NCI-H1436 treated with DMSO at 0.1 percent for 48 hours (cell line): ENCODE data around the gene FBXO38.

Source experiments
- DNase-seq: peaks from one replicate; lab custom pipeline; 2025; lab: John Stamatoyannopoulos, UW

Gene FBXO38, protein sequence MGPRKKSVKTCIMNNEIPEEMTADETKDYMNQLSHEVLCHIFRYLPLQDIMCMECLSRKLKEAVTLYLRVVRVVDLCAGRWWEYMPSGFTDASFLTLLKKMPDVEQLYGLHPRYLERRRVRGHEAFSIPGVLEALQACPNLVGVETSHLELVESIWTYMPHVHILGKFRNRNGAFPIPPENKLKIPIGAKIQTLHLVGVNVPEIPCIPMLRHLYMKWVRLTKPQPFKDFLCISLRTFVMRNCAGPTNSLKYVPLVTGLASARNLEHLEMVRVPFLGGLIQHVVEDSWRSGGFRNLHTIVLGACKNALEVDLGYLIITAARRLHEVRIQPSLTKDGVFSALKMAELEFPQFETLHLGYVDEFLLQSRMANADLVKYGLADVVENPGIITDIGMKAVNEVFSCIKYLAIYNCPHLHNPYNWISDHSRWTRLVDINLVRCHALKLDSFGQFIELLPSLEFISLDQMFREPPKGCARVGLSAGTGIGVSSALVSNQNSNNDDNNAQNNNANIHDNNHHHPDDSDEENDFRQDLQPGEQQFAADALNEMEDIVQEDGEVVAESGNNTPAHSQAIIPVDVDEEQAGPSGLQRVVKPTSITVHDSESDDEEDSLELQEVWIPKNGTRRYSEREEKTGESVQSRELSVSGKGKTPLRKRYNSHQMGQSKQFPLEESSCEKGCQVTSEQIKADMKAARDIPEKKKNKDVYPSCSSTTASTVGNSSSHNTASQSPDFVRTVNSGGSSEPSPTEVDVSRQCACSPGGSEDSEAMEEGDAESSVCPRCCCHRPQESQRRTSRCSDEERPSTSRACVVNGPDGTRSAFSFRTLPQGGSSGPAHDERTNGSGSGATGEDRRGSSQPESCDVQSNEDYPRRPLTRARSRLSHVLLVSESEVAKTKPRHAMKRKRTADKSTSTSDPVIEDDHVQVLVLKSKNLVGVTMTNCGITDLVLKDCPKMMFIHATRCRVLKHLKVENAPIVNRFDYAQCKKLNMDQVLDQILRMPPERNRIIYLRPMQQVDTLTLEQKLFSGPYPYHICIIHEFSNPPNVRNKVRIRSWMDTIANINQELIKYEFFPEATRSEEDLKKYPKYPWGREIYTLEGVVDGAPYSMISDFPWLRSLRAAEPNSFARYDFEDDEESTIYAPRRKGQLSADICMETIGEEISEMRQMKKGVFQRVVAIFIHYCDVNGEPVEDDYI

DNA sequence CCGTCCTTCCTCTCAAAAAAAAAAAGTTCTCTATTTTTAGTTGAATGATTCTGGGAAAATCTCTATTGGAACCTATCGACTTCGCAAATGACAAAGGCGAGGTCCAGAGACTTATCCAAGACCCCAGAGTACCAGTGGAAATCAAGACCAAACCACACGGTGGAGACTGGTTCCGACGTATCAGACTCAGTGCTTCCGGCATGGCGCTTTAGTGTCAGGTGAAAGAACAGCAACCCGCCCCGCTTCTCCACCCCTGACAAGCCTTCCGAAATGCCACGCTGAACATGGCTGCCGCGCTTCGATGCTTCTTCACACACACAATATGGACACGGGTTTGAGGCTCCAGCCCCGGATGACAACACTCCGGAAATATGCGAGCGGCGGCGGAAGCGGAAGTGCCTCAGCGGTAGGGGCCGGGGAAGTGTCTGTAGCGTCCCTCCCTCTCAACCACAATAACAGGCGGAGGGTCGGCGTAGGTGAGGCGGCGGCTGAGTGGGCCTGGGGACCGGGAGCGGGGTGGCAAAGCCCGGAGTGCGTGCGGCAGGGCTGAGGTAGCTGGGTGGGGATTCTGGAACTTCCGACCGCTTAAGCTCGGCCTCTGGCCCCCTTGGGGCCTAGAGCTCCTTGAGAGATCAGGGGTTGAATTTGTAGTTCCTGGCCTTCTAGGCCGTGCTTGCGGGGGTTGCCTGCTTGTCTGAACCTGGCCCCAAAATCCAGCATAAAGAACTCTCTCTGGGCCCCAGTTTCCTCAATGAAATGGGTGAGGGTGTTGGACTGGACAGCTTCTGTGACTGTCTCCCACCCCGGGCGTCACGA lies at the start of gene FBXO38:
Gene FBXO38, plus strand, starts transcription at position 395 of the 816 bp plus-strand sequence. CDS start 10,819 bp downstream, outside the sequence.
- peak; percentile 88 for DNase-seq

DNA sequence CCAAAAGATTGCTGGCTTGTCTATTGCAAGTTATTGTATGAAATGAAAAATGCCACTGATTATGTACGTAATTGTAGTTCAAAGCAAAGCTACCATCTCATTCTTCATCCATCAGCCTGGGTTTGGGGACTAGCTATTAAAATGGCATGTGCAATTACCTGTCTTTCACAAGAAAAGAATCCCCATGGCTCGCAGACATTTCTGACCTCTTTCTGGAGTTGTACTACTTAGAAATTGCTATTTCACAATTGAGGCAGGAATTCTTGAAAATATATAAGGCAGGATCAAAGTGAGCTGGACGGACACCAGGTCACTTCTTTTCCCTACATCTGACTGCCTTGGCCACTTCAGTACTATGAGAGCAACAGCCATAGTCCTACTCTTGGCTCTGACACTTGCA lies 48.5 kb upstream of the FBXO38 start, which contains the start of gene SPINK9:
Gene SPINK9, plus strand, starts transcription at position 301 of the 400 bp plus-strand sequence. Its CDS starts 55 bp downstream, at position 356.
- no peak for DNase-seq

DNA sequence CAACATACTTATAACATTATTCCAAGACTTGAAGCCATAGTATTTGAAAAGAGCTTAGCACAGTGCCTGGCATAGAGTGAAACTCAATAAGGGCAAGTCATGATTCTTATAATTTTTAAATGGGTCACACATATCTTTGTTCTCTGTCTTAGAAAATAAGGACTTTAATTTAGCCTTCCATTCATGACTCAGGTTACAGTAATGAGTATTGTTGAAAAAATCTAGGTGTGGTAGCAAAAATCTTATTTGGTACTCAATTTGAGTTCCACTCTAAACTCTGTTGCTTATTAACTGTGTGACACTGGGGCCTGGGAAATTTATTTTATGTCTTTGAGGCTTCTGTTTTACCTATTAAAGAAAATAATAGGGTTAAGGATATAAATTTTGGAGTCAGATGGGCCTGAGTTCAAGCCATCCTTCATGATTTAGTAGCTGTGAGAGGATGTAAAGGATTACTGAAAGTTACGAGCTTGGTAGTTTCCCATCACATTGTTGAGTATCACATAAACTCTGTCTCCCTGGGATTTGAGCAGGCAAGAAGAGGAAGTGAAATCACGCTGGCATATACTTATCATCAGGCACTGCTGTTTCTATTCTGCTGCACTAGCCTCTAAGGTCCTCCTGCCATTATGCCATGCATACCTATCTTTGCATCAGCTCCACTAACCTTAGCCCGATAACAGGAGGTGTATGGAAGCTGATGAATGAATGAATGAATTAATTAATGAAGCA lies 46.9 kb upstream of the FBXO38 start:
- no peak for DNase-seq

DNA sequence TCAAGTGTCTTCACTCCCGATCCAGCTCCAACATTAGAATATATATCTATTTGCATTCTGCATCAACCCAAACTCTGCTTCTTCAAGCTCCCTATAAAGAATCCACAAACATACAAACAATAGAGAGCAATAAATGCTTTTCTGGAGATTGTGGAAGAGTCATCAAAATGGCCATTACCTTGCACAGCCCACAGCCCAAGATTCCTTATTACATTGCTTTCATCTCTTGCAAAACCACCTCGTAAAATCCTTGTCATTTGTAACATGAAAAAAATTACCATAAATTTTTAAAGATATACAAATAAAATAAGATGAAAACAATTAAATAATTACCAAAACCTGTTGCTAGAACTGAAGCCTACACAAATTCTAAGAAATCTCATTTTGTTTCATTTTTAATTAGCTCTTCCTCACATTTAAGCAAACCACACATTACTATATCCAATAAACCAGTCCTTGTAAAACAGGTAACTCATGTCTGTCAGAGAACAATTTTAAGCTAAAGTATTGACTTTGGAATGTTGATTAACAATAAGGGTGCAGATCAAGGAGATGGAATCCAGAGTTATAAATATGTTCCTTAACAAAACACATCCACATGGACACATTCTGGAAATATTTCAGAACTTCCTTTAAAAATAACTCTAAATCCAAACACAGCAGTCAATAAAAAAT lies 41.2 kb upstream of the FBXO38 start:
- no peak for DNase-seq

DNA sequence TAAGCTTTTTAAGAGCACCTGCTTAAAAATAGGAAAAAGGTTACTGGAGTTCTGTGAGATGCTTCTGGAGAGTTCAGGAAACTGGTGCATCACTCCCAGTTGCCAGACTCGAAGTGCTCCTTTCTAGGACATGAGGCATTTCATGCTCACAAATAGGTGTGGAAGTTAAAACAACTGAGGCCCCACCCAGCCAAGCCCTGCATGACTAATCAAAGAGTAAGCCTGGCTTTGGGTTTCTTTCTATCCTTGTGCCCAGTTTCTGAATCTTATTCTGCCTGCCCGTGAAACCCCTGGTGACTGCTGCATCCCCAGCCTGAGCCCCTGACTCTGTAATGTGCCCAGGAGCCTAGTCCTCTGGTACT lies 40.7 kb upstream of the FBXO38 start:
- no peak for DNase-seq

DNA sequence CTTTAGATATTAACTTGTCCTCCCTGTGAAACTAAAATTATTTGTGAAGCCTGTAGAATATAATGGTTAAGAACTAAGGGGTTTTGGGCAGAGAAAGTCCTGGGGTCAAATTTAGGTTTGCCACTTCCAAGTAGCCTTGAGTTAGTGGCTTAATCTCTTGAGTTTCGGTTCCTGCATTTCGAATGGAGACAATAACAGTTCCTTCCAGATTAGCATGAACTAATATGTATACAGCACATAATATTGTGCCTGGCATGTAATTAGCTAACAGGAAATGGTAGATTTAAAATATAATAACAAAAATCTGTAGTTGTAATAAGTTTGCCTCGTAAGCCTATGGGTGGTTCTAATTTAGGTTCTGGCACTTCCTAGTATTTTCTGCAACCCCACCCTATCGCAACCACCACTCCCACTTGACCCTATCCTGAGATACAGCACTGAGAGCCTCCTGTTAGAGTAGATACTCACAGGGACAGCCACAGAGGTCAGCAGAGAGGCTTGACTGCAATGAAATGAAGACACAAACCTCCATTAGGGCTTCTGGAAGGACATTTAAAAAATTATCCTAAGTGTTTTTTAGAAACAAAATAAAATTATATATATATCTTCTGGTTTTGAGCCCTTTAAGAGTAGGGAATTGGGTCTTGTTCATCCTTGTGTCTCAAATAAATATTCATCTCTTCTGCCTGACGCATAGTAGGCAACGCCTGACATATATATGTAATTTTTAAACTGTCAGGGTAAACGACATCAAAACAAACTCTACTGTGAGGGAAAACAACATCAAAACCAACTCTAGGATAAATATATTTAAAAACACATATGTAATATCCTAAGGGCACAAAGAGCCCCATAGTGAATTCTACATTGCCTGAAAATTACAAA lies 39.9 kb upstream of the FBXO38 start:
- no peak for DNase-seq

DNA sequence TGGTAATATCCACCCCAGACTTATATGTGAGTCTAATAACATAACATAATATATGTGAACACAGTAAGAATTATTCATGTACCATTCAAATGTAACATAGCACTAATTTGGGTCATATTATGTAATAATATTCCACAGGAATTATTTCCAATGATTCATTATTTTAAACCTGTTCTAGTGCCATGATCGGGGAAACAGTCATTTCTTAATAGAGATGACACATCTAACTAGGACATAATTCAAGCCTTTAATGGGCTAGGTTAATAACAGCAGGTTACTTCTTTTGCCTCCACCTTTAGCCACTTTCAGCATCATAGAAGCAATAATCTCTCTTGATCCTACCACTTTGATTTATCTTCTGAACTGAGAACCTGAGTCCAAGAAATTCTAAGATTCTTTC lies 36.1 kb upstream of the FBXO38 start:
- DNase-seq, result no peak

DNA sequence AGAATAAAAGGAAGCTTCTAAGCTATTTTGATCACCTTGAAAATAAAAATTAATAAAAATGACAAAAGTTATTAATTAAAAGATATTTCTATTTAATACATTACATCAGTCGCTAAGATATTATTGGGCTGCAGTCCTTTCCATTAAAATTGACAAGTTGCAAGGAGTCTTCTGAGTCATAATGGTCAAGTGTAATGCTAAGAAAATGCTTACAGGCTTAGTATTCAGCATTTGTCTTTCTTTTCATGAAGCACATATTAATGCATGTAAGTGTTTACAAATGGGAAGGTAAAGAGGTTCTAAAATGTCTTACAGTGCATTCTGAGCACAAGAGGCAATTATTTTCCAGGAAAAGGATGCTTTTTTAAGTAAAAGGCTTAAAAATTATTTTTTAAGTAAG lies 31.1 kb upstream of the FBXO38 start:
- DNase-seq, result no peak

DNA sequence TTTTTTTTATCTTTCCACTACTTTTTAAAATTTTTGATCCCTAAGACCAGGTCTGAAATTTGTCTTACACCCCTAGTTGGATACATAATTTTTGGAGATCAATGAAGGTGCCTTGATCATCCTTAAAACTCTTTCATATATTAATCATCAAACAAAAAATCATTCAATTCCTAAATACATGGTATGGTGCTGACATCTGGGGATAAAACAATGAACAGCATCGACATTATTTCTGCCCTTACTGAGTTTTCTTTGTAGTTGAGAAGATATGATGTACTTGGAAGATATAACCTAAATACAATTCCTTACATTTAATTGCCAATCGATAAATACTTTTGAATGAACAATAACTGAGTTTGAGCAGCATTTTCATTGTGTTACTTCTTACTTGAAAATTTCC lies 30.1 kb upstream of the FBXO38 start:
- no peak for DNase-seq

DNA sequence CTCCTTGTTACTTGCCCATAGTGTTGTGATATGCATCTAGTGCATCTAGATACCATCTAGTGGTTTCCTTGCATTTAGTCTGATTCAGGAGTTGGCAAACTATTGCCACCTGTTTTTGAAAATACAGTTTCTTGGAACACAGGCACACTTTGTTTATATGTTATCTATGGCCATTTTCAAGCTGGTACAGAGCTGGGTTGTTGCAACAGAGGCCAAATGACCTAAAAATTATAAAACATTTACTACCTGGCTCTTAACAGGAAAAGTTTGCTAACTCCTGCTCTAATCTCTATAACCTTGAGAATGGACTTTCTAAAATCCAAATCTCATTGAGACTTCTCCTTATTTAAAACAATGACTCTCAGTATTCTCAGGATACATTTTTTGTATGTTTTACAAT lies 19.4 kb upstream of the FBXO38 start:
- DNase-seq, result no peak

DNA sequence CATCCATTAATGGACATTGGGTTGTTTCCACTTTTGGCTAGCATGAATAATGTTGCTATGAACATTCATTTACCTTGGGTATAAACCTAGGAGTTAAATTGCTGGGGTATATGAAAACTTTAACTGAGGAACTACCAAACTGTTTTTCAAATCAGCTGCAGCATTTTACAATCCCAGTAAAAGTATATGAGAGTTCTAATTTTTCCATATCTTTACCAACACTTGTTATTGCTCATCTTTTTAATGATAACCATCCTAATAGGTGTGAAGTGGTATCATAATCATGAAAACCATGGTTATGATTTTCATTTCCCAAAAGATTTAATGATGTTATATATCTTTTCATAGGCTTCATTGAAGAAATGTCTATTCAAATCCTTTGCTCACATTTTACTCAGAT lies 15.5 kb upstream of the FBXO38 start:
- DNase-seq, result no peak

DNA sequence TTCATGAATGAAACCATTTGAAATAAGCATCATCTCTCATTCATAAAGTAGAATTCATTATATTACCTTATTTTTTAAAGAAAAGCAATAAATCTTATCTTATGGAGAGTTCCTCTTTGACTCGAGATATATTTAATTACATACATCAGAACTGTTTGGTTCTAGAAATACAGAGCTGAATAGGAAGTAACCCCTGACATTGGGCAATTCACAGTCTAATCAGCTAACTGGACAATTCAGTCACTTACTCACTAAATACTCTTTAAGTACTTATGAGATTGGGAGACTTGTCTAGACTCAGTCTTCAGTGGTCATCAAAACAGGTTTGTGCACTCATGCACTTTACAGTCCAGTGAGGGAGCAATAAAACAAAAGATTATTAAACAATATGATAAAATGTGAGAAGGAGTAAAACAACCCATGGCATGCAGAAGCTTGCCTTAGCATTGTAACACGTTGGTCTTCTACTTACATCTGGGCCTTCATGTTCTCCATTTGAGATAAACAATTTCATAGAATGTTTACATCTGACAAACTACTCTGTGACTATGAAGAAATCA lies 11.5 kb upstream of the FBXO38 start:
- no peak for DNase-seq

DNA sequence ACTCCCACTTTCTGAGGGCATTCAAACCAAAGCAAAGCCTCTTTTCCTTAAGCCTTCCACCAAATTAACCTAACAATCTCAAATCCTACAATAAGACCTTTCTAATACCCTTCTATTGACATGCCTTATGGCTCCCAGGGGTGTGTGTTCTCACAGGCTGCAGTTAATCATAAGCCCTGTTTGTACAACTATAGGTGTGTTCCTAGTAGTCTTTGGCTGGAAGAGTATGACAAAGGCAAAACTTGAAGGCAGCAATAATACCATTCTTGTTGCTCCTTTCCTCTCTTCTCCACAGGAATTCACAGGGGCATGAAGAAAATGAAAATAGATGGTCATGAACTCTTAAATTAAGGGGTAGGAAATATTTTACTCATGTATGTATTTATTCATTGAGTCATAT lies 10.9 kb upstream of the FBXO38 start:
- DNase-seq, result no peak

DNA sequence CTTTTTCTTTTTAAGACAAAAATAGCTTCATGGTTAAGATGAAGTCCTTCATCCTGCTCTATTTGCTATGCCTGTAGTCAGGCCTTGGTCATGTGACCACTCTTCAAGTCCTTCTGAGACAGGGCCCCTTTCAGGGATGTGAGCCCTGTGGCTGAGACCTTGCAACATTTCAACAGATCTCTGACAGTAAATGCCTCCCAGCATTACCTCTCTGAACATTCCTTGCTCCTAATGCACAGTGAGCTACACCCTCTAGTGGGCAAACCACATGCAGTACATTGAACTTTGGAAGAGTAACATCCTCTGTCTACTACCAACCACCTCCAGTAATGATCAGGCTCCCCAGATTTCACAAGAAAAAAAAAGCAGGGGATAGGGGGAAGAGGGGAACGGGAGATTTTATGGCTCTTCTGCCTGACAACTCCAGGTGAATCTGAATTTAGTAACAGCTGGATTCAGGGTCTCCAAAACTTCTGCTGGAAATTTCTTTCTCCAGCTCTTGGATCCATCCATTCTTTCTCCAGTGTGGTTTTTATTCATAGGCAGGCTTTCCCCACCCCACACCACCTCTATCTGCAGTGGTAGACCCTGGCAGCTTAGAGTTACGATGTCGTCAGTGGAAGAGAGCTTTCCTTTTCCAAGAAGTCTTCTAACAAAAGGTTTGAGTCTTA lies 8.9 kb upstream of the FBXO38 start:
- no peak for DNase-seq

DNA sequence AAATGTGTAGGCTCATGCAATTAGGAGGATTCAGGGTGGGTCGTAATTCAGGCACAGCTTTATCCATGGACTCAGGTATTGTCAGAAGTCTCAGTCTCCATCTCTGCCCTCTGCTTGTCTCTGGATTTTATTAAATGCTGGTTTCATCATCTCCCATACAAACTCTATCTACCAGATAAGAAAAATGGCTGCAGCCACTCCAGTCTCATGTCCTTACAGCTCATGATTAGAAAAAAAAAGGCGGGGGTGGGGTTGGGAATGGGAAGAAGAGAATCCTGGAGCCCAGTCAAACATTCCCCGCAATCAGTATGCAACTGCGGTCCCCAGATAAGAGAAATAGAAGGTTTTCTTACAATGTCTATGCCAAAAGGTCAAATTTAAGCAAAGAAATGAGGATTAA lies 7.6 kb upstream of the FBXO38 start:
- DNase-seq, result no peak

DNA sequence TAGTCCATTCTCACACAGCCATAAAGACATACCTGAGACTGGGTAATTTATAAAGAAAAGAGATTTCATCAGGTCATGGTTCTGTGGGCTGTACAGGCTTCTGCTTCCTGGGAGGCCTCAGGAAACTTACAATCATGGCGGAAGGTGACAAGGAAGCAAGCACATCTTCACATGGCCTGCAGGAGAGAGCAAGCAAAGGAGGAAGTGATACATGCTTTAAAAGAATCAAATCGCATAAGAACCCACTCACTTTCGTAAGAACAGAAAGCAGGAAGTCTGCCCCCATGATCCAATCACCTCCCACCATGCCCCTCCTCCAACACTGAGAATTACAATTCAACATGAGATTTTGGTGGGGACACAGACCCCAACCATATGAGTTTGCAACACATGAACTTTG lies 5.1 kb upstream of the FBXO38 start:
- DNase-seq, result no peak

DNA sequence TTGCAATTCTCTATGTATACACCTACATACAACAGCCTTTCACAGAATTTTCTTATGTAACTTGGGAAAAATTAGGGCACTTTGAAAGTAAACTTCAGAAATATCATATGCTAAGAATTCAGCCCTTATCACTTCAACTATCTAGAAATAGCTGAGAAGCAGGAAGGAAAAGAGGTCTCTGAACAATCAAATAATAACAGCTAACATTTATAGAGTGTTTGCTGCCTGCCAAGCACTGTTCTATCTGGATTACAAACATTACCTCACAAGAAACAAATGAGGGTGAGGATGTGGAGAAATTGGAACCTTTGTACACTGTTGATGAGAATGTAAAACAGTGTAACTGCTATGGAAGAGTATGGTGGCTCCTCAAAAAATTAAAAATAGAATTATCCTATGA lies 4.4 kb upstream of the FBXO38 start:
- no peak for DNase-seq

DNA sequence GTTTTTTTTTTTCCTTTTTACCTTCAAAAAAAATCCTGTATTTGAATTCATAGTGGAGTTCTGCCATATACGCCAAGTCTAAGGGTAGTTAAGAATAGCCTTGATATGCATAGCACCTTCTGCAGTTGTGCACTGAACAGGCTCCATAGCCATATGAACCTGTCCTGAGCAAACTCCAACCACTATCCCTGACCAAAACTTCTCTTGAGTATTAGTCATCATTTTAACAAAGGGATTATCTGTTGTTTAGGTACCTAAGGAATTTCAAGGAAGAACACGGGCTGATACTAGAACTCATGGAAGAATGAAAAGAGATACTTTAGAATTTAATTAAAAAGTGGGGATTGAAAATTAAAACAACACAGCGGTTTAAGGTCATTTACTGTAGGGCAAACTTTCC lies 1.9 kb upstream of the FBXO38 start:
- DNase-seq, result no peak
